ENCODE measurements around the gene TRPM2. TPM values are rescaled to one million over a fixed set of nuclear protein-coding genes. Genes with fewer than 3 reads are reported as not detected.

TRPM2 gene
- total RNA-seq, 1 experiment from 2014 or later: 28.1 TPM

DNA sequence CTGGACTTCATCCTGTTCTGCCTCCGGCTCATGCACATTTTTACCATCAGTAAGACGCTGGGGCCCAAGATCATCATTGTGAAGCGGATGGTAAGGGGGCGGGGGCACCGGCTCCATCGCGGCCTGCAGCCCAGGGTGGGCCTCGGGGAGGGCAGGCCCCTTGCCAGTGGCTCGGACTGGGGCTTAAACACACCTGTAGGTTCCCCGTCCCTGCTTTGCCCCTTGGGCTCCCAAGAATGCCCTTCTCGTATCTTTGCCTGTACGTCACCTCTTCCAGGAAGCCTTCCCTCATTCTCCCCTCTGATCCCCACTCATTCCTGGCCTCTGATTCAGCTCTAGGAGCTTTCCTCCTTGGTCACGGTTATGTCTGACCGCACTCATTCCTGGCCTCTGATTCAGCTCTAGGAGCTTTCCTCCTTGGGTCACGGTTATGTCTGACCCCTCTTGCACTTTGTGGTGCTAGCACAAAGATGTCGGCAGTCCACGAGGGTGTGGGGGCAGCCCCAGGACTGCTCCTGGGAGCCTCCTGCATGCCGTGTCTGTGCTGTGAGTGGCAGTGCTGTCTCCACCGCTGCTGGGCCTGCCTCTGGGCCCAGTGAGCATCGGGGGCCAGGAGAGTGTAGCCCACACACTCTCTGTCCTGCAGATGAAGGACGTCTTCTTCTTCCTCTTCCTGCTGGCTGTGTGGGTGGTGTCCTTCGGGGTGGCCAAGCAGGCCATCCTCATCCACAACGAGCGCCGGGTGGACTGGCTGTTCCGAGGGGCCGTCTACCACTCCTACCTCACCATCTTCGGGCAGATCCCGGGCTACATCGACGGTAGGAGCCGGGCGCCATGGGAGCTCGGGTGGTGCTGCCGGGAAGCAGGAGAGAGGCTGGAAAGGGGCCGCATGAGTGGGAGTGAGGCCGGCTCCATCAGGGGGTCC, 52.8 kb downstream of the TRPM2 start:
- Histone ChIP-seq H3K9ac (ENCODE audit: low read length) (no peak overlapping the region), H3K79me2 (ENCODE audit: insufficient read depth, low read length) (no peaks in the 10 kb centered on the region), H2AFZ (ENCODE audit: low read depth, low read length, poor library complexity, severe bottlenecking) (no peak overlapping the region), H3K9me2 (ENCODE audit: insufficient read depth) (no peaks in the 10 kb centered on the region), H3K4me2 (ENCODE audit: low read length) (no peak overlapping the region), H4K20me1 (ENCODE audit: insufficient read depth) (no peaks in the 10 kb centered on the region), H3K36me3 (ENCODE audit: control insufficient read depth in 1 of 2, insufficient read depth in 2 of 2, low read length in 2 of 2) (no peaks in the 10 kb centered on the region), H3K9me3 (ENCODE audit: control insufficient read depth in 1 of 2, insufficient read depth in 1 of 2, low read depth in 1 of 2, low read length in 2 of 2) (peaks cover 0 to 12% of the 10 kb centered on the region in 2 experiments; a peak in 1 of 4 replicates), H3K27me3 (ENCODE audit: insufficient read depth, low read length) (no peaks in the 10 kb centered on the region), H3K27ac (ENCODE audit: low read depth, low read length) (no peak overlapping the region), H3K4me3 (replicated peaks in 1 of 2; ENCODE audit: low read depth in 1 of 2, low read length in 2 of 2) (no peak overlapping the region), H3K4me1 (ENCODE audit: control insufficient read depth in 1 of 2, insufficient read depth in 2 of 2, low read length in 2 of 2) (no peaks in the 10 kb centered on the region)
- intact Hi-C loops (cut with micrococcal nuclease): no loop called here
- ChIA-PET POLR2A (no interaction called here), CTCF (no interaction called here), RAD21 (ENCODE audit: low non-redundant PET in 1 of 2, low total read pairs in 2 of 2, uncharacterized antibody in 2 of 2, unreplicated experiment in 2 of 2) (no interaction called here)
- TF ChIP-seq ELF1 (IDR thresholded peaks at IDR 0.05; ENCODE audit: borderline replicate concordance, low read depth): no peak
- TF ChIP-seq ZFX (IDR thresholded peaks at IDR 0.05): no peak
- no TSS peak for BruUV-seq (replicated peaks)
- ATAC-seq (no peak), DNase-seq (ENCODE audit: low read depth, low spot score) (no peak)

DNA sequence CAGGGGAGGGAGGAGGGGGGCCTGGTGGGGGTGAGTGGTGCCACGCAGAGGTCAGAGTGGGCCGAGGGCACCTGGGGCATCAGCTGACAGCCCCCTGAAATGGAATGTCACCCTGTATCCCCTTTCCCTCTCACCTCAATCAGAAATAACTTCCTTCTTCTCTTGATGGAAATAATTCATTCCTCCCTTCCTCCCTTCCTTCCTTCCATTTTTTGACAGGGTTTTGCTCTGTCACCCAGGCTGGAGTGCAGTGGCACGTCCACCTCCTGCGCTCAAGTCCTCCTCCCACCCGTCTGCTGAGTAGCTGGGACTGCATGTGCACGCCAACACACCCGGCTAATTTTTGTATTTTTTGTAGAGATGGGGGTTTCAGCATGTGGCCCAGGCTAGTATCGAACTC, 53.5 kb downstream of the TRPM2 start:
- Histone ChIP-seq H2AFZ (ENCODE audit: low read depth, low read length, poor library complexity, severe bottlenecking) (no peak overlapping the region), H3K9ac (ENCODE audit: low read length) (no peak overlapping the region), H4K20me1 (ENCODE audit: insufficient read depth) (no peaks in the 10 kb centered on the region), H3K9me2 (ENCODE audit: insufficient read depth) (no peaks in the 10 kb centered on the region), H3K4me2 (ENCODE audit: low read length) (no peak overlapping the region), H3K79me2 (ENCODE audit: insufficient read depth, low read length) (no peaks in the 10 kb centered on the region), H3K36me3 (ENCODE audit: control insufficient read depth in 1 of 2, insufficient read depth in 2 of 2, low read length in 2 of 2) (no peaks in the 10 kb centered on the region), H3K4me3 (replicated peaks in 1 of 2; ENCODE audit: low read depth in 1 of 2, low read length in 2 of 2) (no peak overlapping the region), H3K9me3 (ENCODE audit: control insufficient read depth in 1 of 2, insufficient read depth in 1 of 2, low read depth in 1 of 2, low read length in 2 of 2) (peaks cover 0 to 12% of the 10 kb centered on the region in 2 experiments; a peak in 1 of 4 replicates), H3K27ac (ENCODE audit: low read depth, low read length) (no peak overlapping the region), H3K4me1 (ENCODE audit: control insufficient read depth in 1 of 2, insufficient read depth in 2 of 2, low read length in 2 of 2) (no peaks in the 10 kb centered on the region), H3K27me3 (ENCODE audit: insufficient read depth, low read length) (no peaks in the 10 kb centered on the region)
- no peak for DNase-seq (ENCODE audit: low read depth, low spot score)
- no peak for ATAC-seq
- no TSS peak for BruUV-seq (replicated peaks)
- intact Hi-C loops (cut with micrococcal nuclease): no loop called here
- TF ChIP-seq FOSL1 (IDR thresholded peaks at IDR 0.05; ENCODE audit: low read depth): no peak
- no peak for TF ChIP-seq SP1 (IDR thresholded peaks at IDR 0.05; ENCODE audit: low read depth)
- TF ChIP-seq, protein P1, sequence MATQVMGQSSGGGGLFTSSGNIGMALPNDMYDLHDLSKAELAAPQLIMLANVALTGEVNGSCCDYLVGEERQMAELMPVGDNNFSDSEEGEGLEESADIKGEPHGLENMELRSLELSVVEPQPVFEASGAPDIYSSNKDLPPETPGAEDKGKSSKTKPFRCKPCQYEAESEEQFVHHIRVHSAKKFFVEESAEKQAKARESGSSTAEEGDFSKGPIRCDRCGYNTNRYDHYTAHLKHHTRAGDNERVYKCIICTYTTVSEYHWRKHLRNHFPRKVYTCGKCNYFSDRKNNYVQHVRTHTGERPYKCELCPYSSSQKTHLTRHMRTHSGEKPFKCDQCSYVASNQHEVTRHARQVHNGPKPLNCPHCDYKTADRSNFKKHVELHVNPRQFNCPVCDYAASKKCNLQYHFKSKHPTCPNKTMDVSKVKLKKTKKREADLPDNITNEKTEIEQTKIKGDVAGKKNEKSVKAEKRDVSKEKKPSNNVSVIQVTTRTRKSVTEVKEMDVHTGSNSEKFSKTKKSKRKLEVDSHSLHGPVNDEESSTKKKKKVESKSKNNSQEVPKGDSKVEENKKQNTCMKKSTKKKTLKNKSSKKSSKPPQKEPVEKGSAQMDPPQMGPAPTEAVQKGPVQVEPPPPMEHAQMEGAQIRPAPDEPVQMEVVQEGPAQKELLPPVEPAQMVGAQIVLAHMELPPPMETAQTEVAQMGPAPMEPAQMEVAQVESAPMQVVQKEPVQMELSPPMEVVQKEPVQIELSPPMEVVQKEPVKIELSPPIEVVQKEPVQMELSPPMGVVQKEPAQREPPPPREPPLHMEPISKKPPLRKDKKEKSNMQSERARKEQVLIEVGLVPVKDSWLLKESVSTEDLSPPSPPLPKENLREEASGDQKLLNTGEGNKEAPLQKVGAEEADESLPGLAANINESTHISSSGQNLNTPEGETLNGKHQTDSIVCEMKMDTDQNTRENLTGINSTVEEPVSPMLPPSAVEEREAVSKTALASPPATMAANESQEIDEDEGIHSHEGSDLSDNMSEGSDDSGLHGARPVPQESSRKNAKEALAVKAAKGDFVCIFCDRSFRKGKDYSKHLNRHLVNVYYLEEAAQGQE (IDR thresholded peaks at IDR 0.05; ENCODE audit: low read depth): no peak
- TF ChIP-seq EGR1 (IDR thresholded peaks at IDR 0.05; ENCODE audit: low read depth): no peak
- no peak for TF ChIP-seq TCF7L2 (IDR thresholded peaks at IDR 0.05; ENCODE audit: borderline replicate concordance, extremely low read depth, insufficient read depth, insufficient read length)
- no peak for TF ChIP-seq YY1 (IDR thresholded peaks at IDR 0.05; ENCODE audit: extremely low read depth, insufficient replicate concordance, low read depth, low read length)
- TF ChIP-seq, protein P2, sequence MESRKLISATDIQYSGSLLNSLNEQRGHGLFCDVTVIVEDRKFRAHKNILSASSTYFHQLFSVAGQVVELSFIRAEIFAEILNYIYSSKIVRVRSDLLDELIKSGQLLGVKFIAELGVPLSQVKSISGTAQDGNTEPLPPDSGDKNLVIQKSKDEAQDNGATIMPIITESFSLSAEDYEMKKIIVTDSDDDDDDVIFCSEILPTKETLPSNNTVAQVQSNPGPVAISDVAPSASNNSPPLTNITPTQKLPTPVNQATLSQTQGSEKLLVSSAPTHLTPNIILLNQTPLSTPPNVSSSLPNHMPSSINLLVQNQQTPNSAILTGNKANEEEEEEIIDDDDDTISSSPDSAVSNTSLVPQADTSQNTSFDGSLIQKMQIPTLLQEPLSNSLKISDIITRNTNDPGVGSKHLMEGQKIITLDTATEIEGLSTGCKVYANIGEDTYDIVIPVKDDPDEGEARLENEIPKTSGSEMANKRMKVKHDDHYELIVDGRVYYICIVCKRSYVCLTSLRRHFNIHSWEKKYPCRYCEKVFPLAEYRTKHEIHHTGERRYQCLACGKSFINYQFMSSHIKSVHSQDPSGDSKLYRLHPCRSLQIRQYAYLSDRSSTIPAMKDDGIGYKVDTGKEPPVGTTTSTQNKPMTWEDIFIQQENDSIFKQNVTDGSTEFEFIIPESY (IDR thresholded peaks at IDR 0.05; ENCODE audit: extremely low read depth, insufficient replicate concordance, low read length): no peak
- TF ChIP-seq EZH2phosphoT487 (IDR thresholded peaks at IDR 0.05; ENCODE audit: borderline replicate concordance): no peak
- TF ChIP-seq ZNF274 (IDR thresholded peaks at IDR 0.05; ENCODE audit: low read depth, low read length): no peak
- TF ChIP-seq ELF1 (IDR thresholded peaks at IDR 0.05; ENCODE audit: borderline replicate concordance, low read depth): no peak
- no peak for TF ChIP-seq CBX3 (IDR thresholded peaks at IDR 0.05; ENCODE audit: low read depth)
- no peak for TF ChIP-seq SRF (IDR thresholded peaks at IDR 0.05; ENCODE audit: low read depth)
- no peak for TF ChIP-seq EZH2 (IDR thresholded peaks at IDR 0.05)
- no peak for TF ChIP-seq POLR2A (IDR thresholded peaks at IDR 0.05; ENCODE audit: borderline replicate concordance, extremely low read depth, insufficient read depth, insufficient read length)
- ChIA-PET CTCF (no interaction called here), POLR2A (no interaction called here), RAD21 (ENCODE audit: low non-redundant PET in 1 of 2, low total read pairs in 2 of 2, uncharacterized antibody in 2 of 2, unreplicated experiment in 2 of 2) (no interaction called here)
